HCT116 (cell line): ENCODE measurements around the gene KNOP1.

ENCODE experiments used
- ATF3 ChIP-seq: IDR thresholded peaks from 2 replicates; pipeline ENCODE4 v1.6.1; 2012
- CTCF ChIP-seq, 3 experiments: fragments of 200-600 bp in 1 of 3; sonication (generic) in 1 of 3; IDR thresholded peaks in 2 of 3; conservative IDR thresholded peaks in 1 of 3; 2 replicates each; pipeline ENCODE4 v1.5.1; 2012 to 2017; ENCODE audit warnings: low read depth in 2 of 3, low read length in 2 of 3, antibody characterized with exemption in 1 of 3, borderline replicate concordance in 1 of 3, control low read depth in 1 of 3, mild to moderate bottlenecking in 1 of 3, mixed read lengths in 1 of 3, mixed run types in 1 of 3, moderate library complexity in 1 of 3; ENCODE audit not compliant: insufficient read depth in 1 of 3
- ELF1 ChIP-seq: IDR thresholded peaks from 2 replicates; pipeline ENCODE4 v1.6.1; 2012; ENCODE audit warnings: low read depth, borderline replicate concordance
- EZH2 ChIP-seq: fragments of 200-600 bp; sonication (generic); IDR thresholded peaks from 2 replicates; pipeline ENCODE4 v1.6.1; 2017; ENCODE audit warnings: antibody characterized with exemption, mixed run types
- EZH2phosphoT487 ChIP-seq: fragments of 200-600 bp; IDR thresholded peaks from 2 replicates; pipeline ENCODE4 v1.6.1; 2018; ENCODE audit warnings: antibody characterized with exemption, borderline replicate concordance
- JUND ChIP-seq: IDR thresholded peaks from 2 replicates; pipeline ENCODE4 v1.6.1; 2012
- POLR2A ChIP-seq: IDR thresholded peaks from 2 replicates; pipeline ENCODE4 v1.7.0; 2011; ENCODE audit warnings: borderline replicate concordance; ENCODE audit not compliant: insufficient read depth, insufficient read length; ENCODE audit errors: extremely low read depth
- POLR2AphosphoS5 ChIP-seq: IDR thresholded peaks from 2 replicates; pipeline ENCODE4 v1.6.1; 2011; ENCODE audit warnings: mild to moderate bottlenecking, low read depth, low read length, moderate library complexity
- RAD21 ChIP-seq: IDR thresholded peaks from 2 replicates; pipeline ENCODE4 v1.6.1; 2012; ENCODE audit warnings: low read depth, mild to moderate bottlenecking
- REST ChIP-seq: IDR thresholded peaks from 2 replicates; pipeline ENCODE4 v1.6.1; 2012; ENCODE audit warnings: low read depth
- SP1 ChIP-seq: IDR thresholded peaks from 2 replicates; pipeline ENCODE4 v1.6.1; 2012; ENCODE audit warnings: low read depth
- TCF7L2 ChIP-seq: IDR thresholded peaks from 2 replicates; pipeline ENCODE4 v1.7.0; 2011; ENCODE audit warnings: borderline replicate concordance, inconsistent platforms; ENCODE audit not compliant: insufficient read depth, insufficient read length; ENCODE audit errors: extremely low read depth
- YY1 ChIP-seq: IDR thresholded peaks from 2 replicates; pipeline ENCODE4 v1.6.1; 2011; ENCODE audit warnings: low read length, low read depth, moderate library complexity, mild to moderate bottlenecking; ENCODE audit not compliant: insufficient replicate concordance; ENCODE audit errors: extremely low read depth

GRCh38 chr16:19701091-19701490 lies 16.9 kb downstream of the KNOP1 start:
- TF ChIP-seq CTCF (IDR thresholded peaks at IDR 0.05 in 2 of 3, conservative IDR thresholded peaks at IDR 0.05 in 1 of 3; ENCODE audit: borderline replicate concordance in 1 of 3, insufficient read depth in 1 of 3, low read depth in 2 of 3, low read length in 2 of 3): no peak
- TF ChIP-seq EZH2phosphoT487: no peak
- TF ChIP-seq POLR2AphosphoS5: no peak
- no peak for TF ChIP-seq POLR2A
- no peak for TF ChIP-seq ELF1
- TF ChIP-seq EZH2: no peak
- TF ChIP-seq JUND: no peak
- TF ChIP-seq YY1: no peak
- no peak for TF ChIP-seq SP1
- no peak for TF ChIP-seq ATF3
- no peak for TF ChIP-seq TCF7L2
- TF ChIP-seq REST: no peak
- TF ChIP-seq RAD21: no peak
